Suprapubic skin (tissue), 4 donors: ENCODE measurements around the gene PTS. TPM values are rescaled to one million over a fixed set of nuclear protein-coding genes. Genes with fewer than 3 reads are reported as not detected.

Experiments
- DNase-seq, 2 donors: peaks; one replicate each; pipeline ENCODE4 v3.0.0-alpha.2; 2019; ENCODE audit warnings: low spot score in 2 of 2
- H3K27ac ChIP-seq: fragments of 200-600 bp; sonication (generic); one replicate; pipeline ENCODE4 v1.5.1; 2019
- H3K27me3 ChIP-seq: fragments of 200-600 bp; sonication (generic); one replicate; pipeline ENCODE4 v1.5.1; 2019
- H3K36me3 ChIP-seq: fragments of 200-600 bp; sonication (generic); one replicate; pipeline ENCODE4 v1.5.1; 2019
- H3K4me1 ChIP-seq: fragments of 200-600 bp; sonication (generic); one replicate; pipeline ENCODE4 v1.5.1; 2019
- H3K4me3 ChIP-seq: fragments of 200-600 bp; sonication (generic); one replicate; pipeline ENCODE4 v1.5.1; 2019; ENCODE audit warnings: mild to moderate bottlenecking
- H3K9me3 ChIP-seq: fragments of 200-600 bp; sonication (generic); one replicate; pipeline ENCODE4 v1.5.1; 2019
- CTCF ChIP-seq, 2 donors: fragments of 200-600 bp in 1 of 2; fragments of 450-650 bp in 1 of 2; sonication (generic) in 1 of 2; IDR thresholded peaks; one replicate each; pipeline ENCODE4 v1.5.1; 2016 to 2019; ENCODE audit warnings: antibody characterized with exemption in 2 of 2, mild to moderate bottlenecking in 1 of 2, moderate library complexity in 1 of 2
- EP300 ChIP-seq: sonication (generic); formaldehyde crosslinking; IDR thresholded peaks from one replicate; pipeline ENCODE4 v1.6.1; 2017; ENCODE audit warnings: antibody characterized with exemption
- POLR2A ChIP-seq, 2 donors: fragments of 450-650 bp; IDR thresholded peaks; one replicate each; pipeline ENCODE4 v1.6.1; 2017; ENCODE audit warnings: antibody characterized with exemption in 2 of 2, mild to moderate bottlenecking in 2 of 2, moderate library complexity in 2 of 2
- POLR2AphosphoS5 ChIP-seq, 3 donors: sonication (generic); formaldehyde crosslinking; IDR thresholded peaks; one replicate each; pipeline ENCODE4 v1.6.1; 2017; ENCODE audit warnings: antibody characterized with exemption in 3 of 3
- WGBS: methylation state at CpG from one replicate; pipeline ENCODE4 v1.1.5; 2018; 5-methylcytosine and 5-hydroxymethylcytosine counted together
- total RNA-seq, 4 donors: library from RNA; depleted of rRNA; stranded (reverse); fragments of >200 nt; gene quantifications; one replicate each; pipeline ENCODE4 v1.1.0, GENCODE V29; 2016

The PTS gene
- total RNA-seq, 4 donors from 2014 or later = 22.1 to 39.2 (median 32.5) TPM

GRCh38 chr11:112212710-112213109 lies 13.5 kb upstream of the PTS start:
- Histone ChIP-seq H3K27ac (no peak overlapping the region), H3K4me1 (no peaks in the 10 kb centered on the region), H3K4me3 (no peak overlapping the region), H3K27me3 (no peaks in the 10 kb centered on the region), H3K9me3 (no peaks in the 10 kb centered on the region), H3K36me3 (no peaks in the 10 kb centered on the region)
- no peak for DNase-seq
- no peak for TF ChIP-seq CTCF (IDR thresholded peaks at IDR 0.05)
- TF ChIP-seq EP300 = no peak
- no peak for TF ChIP-seq POLR2AphosphoS5 (IDR thresholded peaks at IDR 0.05)
- TF ChIP-seq POLR2A (IDR thresholded peaks at IDR 0.05) = no peak

GRCh38 chr11:112213753-112214152 lies 12.5 kb upstream of the PTS start:
- Histone ChIP-seq H3K36me3 (no peaks in the 10 kb centered on the region), H3K4me3 (no peak overlapping the region), H3K4me1 (no peaks in the 10 kb centered on the region), H3K9me3 (no peaks in the 10 kb centered on the region), H3K27me3 (no peaks in the 10 kb centered on the region), H3K27ac (no peak overlapping the region)
- DNase-seq = no peak
- 90% methylated on average over 4 of the region's 4 CpGs for WGBS
- no peak for TF ChIP-seq POLR2AphosphoS5 (IDR thresholded peaks at IDR 0.05)
- no peak for TF ChIP-seq EP300
- no peak for TF ChIP-seq CTCF (IDR thresholded peaks at IDR 0.05)
- TF ChIP-seq POLR2A (IDR thresholded peaks at IDR 0.05) = no peak

- H3K4me1 ChIP-seq = no peaks in the 10 kb centered on the region
Observed at GRCh38 chr11:112215621-112216020, 10.6 kb upstream of the PTS start.

GRCh38 chr11:112216561-112217105 lies 9.6 kb upstream of the PTS start:
- TF ChIP-seq EP300 (no peak), CTCF (IDR thresholded peaks at IDR 0.05) (no peak), POLR2AphosphoS5 (IDR thresholded peaks at IDR 0.05) (no peak), POLR2A (IDR thresholded peaks at IDR 0.05) (no peak)
- no peaks in the 10 kb centered on the region for H3K27me3 ChIP-seq
- H3K9me3 ChIP-seq = no peaks in the 10 kb centered on the region
- H3K27ac ChIP-seq = no peak overlapping the region
- H3K36me3 ChIP-seq = no peaks in the 10 kb centered on the region
- no peak for DNase-seq
- no peak overlapping the region for H3K4me3 ChIP-seq
- peaks cover 2% of the 10 kb centered on the region for H3K4me1 ChIP-seq
- WGBS = 89% methylated on average over 1 of the region's 1 CpG

More at GRCh38 chr11:112215621-112216020, 10.6 kb upstream of the PTS start:
- 88% methylated on average over 6 of the region's 6 CpGs for WGBS
- H3K27me3 ChIP-seq = no peaks in the 10 kb centered on the region
- H3K9me3 ChIP-seq = no peaks in the 10 kb centered on the region
- no peaks in the 10 kb centered on the region for H3K36me3 ChIP-seq
- TF ChIP-seq CTCF (IDR thresholded peaks at IDR 0.05) = no peak
- no peak for TF ChIP-seq POLR2AphosphoS5 (IDR thresholded peaks at IDR 0.05)
- TF ChIP-seq POLR2A (IDR thresholded peaks at IDR 0.05) = no peak
- TF ChIP-seq EP300 = no peak
- DNase-seq = no peak
- no peak overlapping the region for H3K27ac ChIP-seq
- H3K4me3 ChIP-seq = no peak overlapping the region

GRCh38 chr11:112219476-112220232 lies 6.6 kb upstream of the PTS start:
- Histone ChIP-seq H3K4me3 (no peak overlapping the region), H3K4me1 (peaks cover 13% of the 10 kb centered on the region), H3K36me3 (no peaks in the 10 kb centered on the region), H3K9me3 (no peaks in the 10 kb centered on the region), H3K27me3 (no peaks in the 10 kb centered on the region), H3K27ac (no peak overlapping the region)
- 31% methylated on average over 7 of the region's 7 CpGs for WGBS
- TF ChIP-seq EP300 = no peak
- no peak for TF ChIP-seq POLR2A (IDR thresholded peaks at IDR 0.05)
- TF ChIP-seq CTCF (IDR thresholded peaks at IDR 0.05) = peak; percentile 63 to 80
- TF ChIP-seq POLR2AphosphoS5 (IDR thresholded peaks at IDR 0.05) = no peak
- DNase-seq = no peak
